Lower lobe of right lung (tissue), 2 donors: ENCODE measurements around the gene PRRT1B. TPM values are rescaled to one million over a fixed set of nuclear protein-coding genes. Genes with fewer than 3 reads are reported as not detected.

Experiments
- ATAC-seq, 2 donors: fragments of 200-7000 bp; cut with Tn5 transposase; one replicate each; pipeline ENCODE4 v1.9.1; 2020 to 2022; ENCODE audit warnings: mild to moderate bottlenecking in 2 of 2, moderate library complexity in 2 of 2
- DNase-seq: peaks from one replicate; pipeline ENCODE4 v3.0.0-alpha.2; 2020
- H3K27ac ChIP-seq: fragments of 200-600 bp; one replicate; pipeline ENCODE4 v1.8.0; 2022
- H3K27me3 ChIP-seq: fragments of 200-600 bp; one replicate; pipeline ENCODE4 v1.8.0; 2022; ENCODE audit warnings: low read depth
- H3K36me3 ChIP-seq: fragments of 200-600 bp; one replicate; pipeline ENCODE4 v1.8.0; 2022; ENCODE audit warnings: mild to moderate bottlenecking
- H3K4me1 ChIP-seq: fragments of 200-600 bp; one replicate; pipeline ENCODE4 v1.8.0; 2022
- H3K4me3 ChIP-seq: fragments of 200-600 bp; one replicate; pipeline ENCODE4 v1.8.0; 2022; ENCODE audit warnings: mild to moderate bottlenecking
- H3K9me3 ChIP-seq: fragments of 200-600 bp; one replicate; pipeline ENCODE4 v1.8.0; 2022
- CTCF ChIP-seq: fragments of 200-600 bp; IDR thresholded peaks from one replicate; pipeline ENCODE4 v1.8.0; 2022; ENCODE audit warnings: antibody characterized with exemption, mild to moderate bottlenecking
- intact Hi-C: fragments of 100-400 bp; cut with DNase I; formaldehyde crosslinking; loops from one replicate; pipeline ENCODE4 v1.11.0; 2022
- total RNA-seq: library from RNA; stranded (reverse); fragmentation: NEBNext Ultra II Directional; extraction: Animal tissue kit (Norgen Biotek cat#: 25700); gene quantifications from one replicate; pipeline ENCODE4 v1.2.1, GENCODE V29; 2021
- donor health status: DM: no; HTN: yes; CAD: no; lungs with severe emphysema.

Gene PRRT1B
- total RNA-seq, 1 donor from 2014 or later: 6.3 TPM

GRCh38 chr9:131528886-131529505, 16.3 kb upstream of the PRRT1B start:
- Histone ChIP-seq H3K4me3 (no peak overlapping the region), H3K27me3 (no peaks in the 10 kb centered on the region), H3K36me3 (peaks cover 60% of the 10 kb centered on the region), H3K4me1 (peaks cover 16% of the 10 kb centered on the region), H3K9me3 (no peaks in the 10 kb centered on the region), H3K27ac (no peak overlapping the region)
- no peak for TF ChIP-seq CTCF
- intact Hi-C loops: no loop called here
- DNase-seq (no peak), ATAC-seq (no peak)

GRCh38 chr9:131529597-131530545, 15.5 kb upstream of the PRRT1B start:
- Histone ChIP-seq H3K4me1 (peaks cover 16% of the 10 kb centered on the region), H3K4me3 (peak overlapping the region; percentile 78), H3K9me3 (no peaks in the 10 kb centered on the region), H3K27me3 (no peaks in the 10 kb centered on the region), H3K27ac (peak overlapping the region; percentile 86), H3K36me3 (peaks cover 51% of the 10 kb centered on the region)
- intact Hi-C loops: no loop called here
- TF ChIP-seq CTCF: no peak
- ATAC-seq: no peak
- DNase-seq: no peak

GRCh38 chr9:131530546-131530919, 14.8 kb upstream of the PRRT1B start:
- intact Hi-C loops: no loop called here
- H3K36me3 ChIP-seq: peaks cover 44% of the 10 kb centered on the region
- no peaks in the 10 kb centered on the region for H3K9me3 ChIP-seq
- peak overlapping the region; percentile 86 for H3K27ac ChIP-seq
- ATAC-seq (peak; percentile 13 to 40), DNase-seq (peak; percentile 61)
- peaks cover 16% of the 10 kb centered on the region for H3K4me1 ChIP-seq
- H3K27me3 ChIP-seq: no peaks in the 10 kb centered on the region
- peak; percentile 27 for TF ChIP-seq CTCF
- peak overlapping the region; percentile 78 for H3K4me3 ChIP-seq

- Histone ChIP-seq H3K9me3 (no peaks in the 10 kb centered on the region), H3K36me3 (peaks cover 38% of the 10 kb centered on the region), H3K4me1 (peaks cover 16% of the 10 kb centered on the region), H3K4me3 (peak within 1 kb of the TSS; percentile 78), H3K27me3 (no peaks in the 10 kb centered on the region), H3K27ac (peak within 1 kb of the TSS; percentile 86)
- TF ChIP-seq CTCF: no peak
- peak; percentile 98 to 99 for ATAC-seq
- intact Hi-C loops: no loop called here
- DNase-seq: peak; percentile 86
Observed at GRCh38 chr9:131530920-131531832, 14.1 kb upstream of the PRRT1B start, which contains the start of gene UCK1. Gene UCK1 (minus strand): TSS chr9:131531263. CDS start chr9:131531174, 89 bp downstream.

- no peak for TF ChIP-seq CTCF
- H3K36me3 ChIP-seq: peaks cover 2% of the 10 kb centered on the region
- H3K9me3 ChIP-seq: no peaks in the 10 kb centered on the region
- DNase-seq (no peak), ATAC-seq (no peak)
- no peak overlapping the region for H3K27ac ChIP-seq
- peaks cover 13% of the 10 kb centered on the region for H3K4me1 ChIP-seq
- H3K4me3 ChIP-seq: no peak overlapping the region
- no peaks in the 10 kb centered on the region for H3K27me3 ChIP-seq
- intact Hi-C loops: no loop called here
Observed at GRCh38 chr9:131534721-131535237, 10.5 kb upstream of the PRRT1B start.
